Uterus (tissue), 2 donors: ENCODE results near the gene AUTS2.

ENCODE experiments used
- POLR2A ChIP-seq, 2 donors: fragments of 450-650 bp; IDR thresholded peaks; one replicate each; pipeline ENCODE4 v1.6.1; 2016; ENCODE audit warnings: antibody characterized with exemption in 2 of 2, mild to moderate bottlenecking in 1 of 2, moderate library complexity in 1 of 2
- TF ChIP-seq, protein P1 (sequence below), 4 experiments: fragments of 200-600 bp in 2 of 4; fragments of 450-650 bp in 2 of 4; sonication (generic) in 2 of 4; IDR thresholded peaks; one replicate each; pipeline ENCODE4 v1.5.1; 2016 to 2019; ENCODE audit warnings: antibody characterized with exemption in 4 of 4, mild to moderate bottlenecking in 2 of 4, moderate library complexity in 1 of 4

DNA sequence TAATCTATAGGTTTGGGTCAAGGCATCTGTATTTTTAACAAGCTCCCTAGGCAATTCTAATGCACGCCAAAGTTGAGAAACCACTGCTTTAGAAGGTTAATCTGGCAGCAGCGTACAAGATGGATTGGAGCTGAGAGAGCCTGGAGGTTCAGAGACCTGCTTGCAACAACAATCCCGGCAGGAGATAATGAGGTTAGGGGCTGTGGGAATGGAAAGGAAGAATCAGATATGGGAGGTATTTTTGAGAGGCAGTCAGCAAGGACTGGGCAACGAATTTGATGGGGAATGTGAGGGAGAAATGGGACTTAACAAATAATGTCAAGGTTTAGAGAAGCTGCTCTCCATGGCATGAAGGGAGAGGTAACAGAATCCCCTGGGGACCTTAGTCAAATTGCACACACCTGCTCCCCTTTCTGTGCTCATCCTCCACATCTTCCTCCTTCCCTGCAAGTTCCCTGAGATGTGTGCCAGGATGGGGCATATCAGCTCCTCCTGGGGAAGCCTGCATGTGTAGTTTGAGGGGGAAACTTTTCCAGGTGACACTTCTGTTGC lies 802.6 kb downstream of the AUTS2 start:
- TF ChIP-seq, protein P1, sequence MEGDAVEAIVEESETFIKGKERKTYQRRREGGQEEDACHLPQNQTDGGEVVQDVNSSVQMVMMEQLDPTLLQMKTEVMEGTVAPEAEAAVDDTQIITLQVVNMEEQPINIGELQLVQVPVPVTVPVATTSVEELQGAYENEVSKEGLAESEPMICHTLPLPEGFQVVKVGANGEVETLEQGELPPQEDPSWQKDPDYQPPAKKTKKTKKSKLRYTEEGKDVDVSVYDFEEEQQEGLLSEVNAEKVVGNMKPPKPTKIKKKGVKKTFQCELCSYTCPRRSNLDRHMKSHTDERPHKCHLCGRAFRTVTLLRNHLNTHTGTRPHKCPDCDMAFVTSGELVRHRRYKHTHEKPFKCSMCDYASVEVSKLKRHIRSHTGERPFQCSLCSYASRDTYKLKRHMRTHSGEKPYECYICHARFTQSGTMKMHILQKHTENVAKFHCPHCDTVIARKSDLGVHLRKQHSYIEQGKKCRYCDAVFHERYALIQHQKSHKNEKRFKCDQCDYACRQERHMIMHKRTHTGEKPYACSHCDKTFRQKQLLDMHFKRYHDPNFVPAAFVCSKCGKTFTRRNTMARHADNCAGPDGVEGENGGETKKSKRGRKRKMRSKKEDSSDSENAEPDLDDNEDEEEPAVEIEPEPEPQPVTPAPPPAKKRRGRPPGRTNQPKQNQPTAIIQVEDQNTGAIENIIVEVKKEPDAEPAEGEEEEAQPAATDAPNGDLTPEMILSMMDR (IDR thresholded peaks at IDR 0.05) = no peak
- TF ChIP-seq POLR2A (IDR thresholded peaks at IDR 0.05) = no peak
